Activated T-helper 1 cell treated with anti-CD3 and anti-CD28 coated beads, Interleukin-12 subunit alpha, Interleukin-12 subunit beta, Interleukin-2, Interleukin-4 antibody, amounts not matched to agents 30 ng/mL and 10 ng/mL and 1 ng/mL, durations not matched to agents 14 hours and 24 hours and 36 hours (primary cell): ENCODE data around the gene PRKAR1B. TPM values are rescaled to one million over a fixed set of nuclear protein-coding genes. Genes with fewer than 3 reads are reported as not detected.
A peak's percentile ranks its signal among the peaks of the same experiment; 100 is the strongest.

ENCODE experiments used
- DNase-seq: peaks from one replicate; pipeline ENCODE4 v3.0.0; 2021; ENCODE audit warnings: low spot score
- H3K27ac Mint-ChIP-seq: one replicate; pipeline ENCODE4 v1.8.0; 2021; ENCODE audit warnings: mild to moderate bottlenecking, mixed read lengths
- H3K27me3 Mint-ChIP-seq: one replicate; pipeline ENCODE4 v1.8.0; 2022; ENCODE audit warnings: mild to moderate bottlenecking, moderate library complexity, mixed read lengths; ENCODE audit not compliant: insufficient read depth
- H3K36me3 Mint-ChIP-seq: one replicate; pipeline ENCODE4 v1.8.0; 2021; ENCODE audit warnings: low read depth, mixed read lengths
- H3K4me1 Mint-ChIP-seq: one replicate; pipeline ENCODE4 v1.8.0; 2021; ENCODE audit warnings: low read depth, mixed read lengths
- H3K4me3 Mint-ChIP-seq: one replicate; pipeline ENCODE4 v1.8.0; 2021; ENCODE audit warnings: mild to moderate bottlenecking, moderate library complexity, mixed read lengths
- H3K9me3 Mint-ChIP-seq: one replicate; pipeline ENCODE4 v1.8.0; 2021; ENCODE audit warnings: mixed read lengths
- intact Hi-C: fragments of 100-400 bp; cut with micrococcal nuclease; formaldehyde crosslinking; loops from one replicate; pipeline ENCODE4 v1.15.1; 2024
- total RNA-seq: library from RNA; stranded (reverse); gene quantifications from 2 replicates; pipeline ENCODE4 v1.2.3, GENCODE V29; 2022

Gene PRKAR1B
- total RNA-seq, 1 donor from 2014 or later: 37.8 TPM

DNA sequence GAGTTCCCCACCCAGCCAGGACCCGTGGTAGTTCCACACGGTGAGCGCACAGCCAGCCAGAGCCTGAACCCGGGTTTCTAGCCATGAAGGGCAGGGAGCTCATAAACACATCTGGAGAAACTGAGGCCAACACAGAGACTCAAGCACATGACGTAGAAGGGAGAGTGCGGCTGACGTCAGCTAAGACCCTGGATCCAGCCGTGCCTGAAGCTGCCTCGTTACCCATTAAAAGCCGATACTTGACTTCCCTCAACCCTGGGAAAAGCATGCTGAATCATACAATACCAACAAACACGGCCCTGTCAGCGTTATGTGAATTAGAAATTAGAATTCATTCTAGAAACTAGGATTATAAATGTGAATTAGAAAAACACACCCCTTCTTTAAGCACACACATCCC is 142.3 kb downstream of the PRKAR1B start:
- Mint-ChIP-seq H3K9me3 (peaks cover 31% of the 10 kb centered on the region), H3K27me3 (peaks cover 2% of the 10 kb centered on the region), H3K4me3 (peak overlapping the region; percentile 82), H3K36me3 (peaks cover 40% of the 10 kb centered on the region), H3K27ac (peak overlapping the region; percentile 87), H3K4me1 (peaks cover 35% of the 10 kb centered on the region)
- intact Hi-C loops: loop anchor here (1.0 kb wide), 6 partner anchors 8 to 141 kb away; partner anchors contain the start of gene DNAAF5
- no peak for DNase-seq

GRCh38 chr7:584122-584465 is 143.0 kb downstream of the PRKAR1B start:
- Mint-ChIP-seq H3K27me3 (peaks cover 2% of the 10 kb centered on the region), H3K9me3 (peaks cover 29% of the 10 kb centered on the region), H3K27ac (peak overlapping the region; percentile 87), H3K4me1 (peaks cover 35% of the 10 kb centered on the region), H3K4me3 (peak overlapping the region; percentile 82), H3K36me3 (peaks cover 38% of the 10 kb centered on the region)
- intact Hi-C loops: loop anchor here (1.0 kb wide), 3 partner anchors 17 to 142 kb away; partner anchors contain the start of gene DNAAF5
- DNase-seq: peak; percentile 83

DNA sequence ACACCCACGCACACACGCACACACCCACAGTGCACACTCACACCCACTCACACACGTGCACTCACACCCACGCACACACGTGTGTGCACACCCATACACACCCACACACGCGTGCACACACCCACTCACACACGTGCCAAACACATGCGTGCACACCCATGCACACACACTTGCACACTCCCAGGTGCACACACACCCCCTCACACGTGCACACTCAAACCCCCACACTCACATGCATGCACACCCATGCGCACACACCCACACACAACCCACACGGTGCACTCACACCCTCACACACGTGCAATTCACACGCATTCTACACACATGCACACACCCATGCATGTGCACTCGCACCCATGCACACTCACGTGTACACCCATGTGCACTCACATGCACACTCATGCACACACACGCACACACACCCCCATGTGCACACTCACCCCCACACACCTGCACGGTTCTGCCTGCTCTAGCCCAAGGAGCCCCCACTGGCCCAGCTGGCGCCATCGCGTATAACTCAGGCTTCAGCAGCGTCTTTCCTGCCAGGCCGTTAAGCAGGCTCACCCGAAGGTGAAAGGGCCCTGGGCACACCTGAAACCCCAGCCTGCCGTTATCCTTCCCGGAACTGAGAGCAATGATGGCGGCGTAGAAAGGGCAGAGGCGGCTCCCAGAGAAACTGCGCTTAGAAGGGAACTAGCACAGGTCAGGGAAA is 143.5 kb downstream of the PRKAR1B start:
- Mint-ChIP-seq H3K4me1 (peaks cover 35% of the 10 kb centered on the region), H3K9me3 (peaks cover 23% of the 10 kb centered on the region), H3K36me3 (peaks cover 33% of the 10 kb centered on the region), H3K27ac (peak overlapping the region; percentile 87), H3K27me3 (peaks cover 2% of the 10 kb centered on the region), H3K4me3 (peak overlapping the region; percentile 82)
- intact Hi-C loops: loop anchor here (1.0 kb wide), 3 partner anchors 18 to 143 kb away; partner anchors contain the start of gene DNAAF5
- DNase-seq: no peak

DNA sequence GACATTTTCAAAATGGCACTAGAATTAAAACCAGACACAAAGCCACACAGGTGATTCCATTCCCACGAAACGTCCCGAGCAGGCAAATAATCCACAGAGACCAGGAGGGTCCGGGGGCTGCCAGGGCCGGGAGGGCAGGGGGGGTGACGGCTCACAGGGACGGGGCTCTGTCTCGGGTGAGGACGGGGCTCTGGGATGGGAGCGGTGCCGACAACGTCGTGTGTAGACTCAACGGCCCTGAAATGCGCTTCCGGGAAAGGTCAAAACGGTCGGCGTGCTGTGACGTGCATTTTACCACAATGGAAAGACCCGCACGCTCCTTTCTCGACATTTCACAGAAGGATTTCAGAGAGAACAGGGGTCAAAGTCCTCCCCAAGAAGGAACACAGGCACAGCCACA is 144.2 kb downstream of the PRKAR1B start:
- intact Hi-C loops: no loop called here
- H3K27ac Mint-ChIP-seq: peak overlapping the region; percentile 87
- no peak for DNase-seq
- H3K9me3 Mint-ChIP-seq: peaks cover 18% of the 10 kb centered on the region
- H3K4me3 Mint-ChIP-seq: peak overlapping the region; percentile 82
- H3K27me3 Mint-ChIP-seq: peaks cover 2% of the 10 kb centered on the region
- H3K36me3 Mint-ChIP-seq: peaks cover 28% of the 10 kb centered on the region
- peaks cover 35% of the 10 kb centered on the region for H3K4me1 Mint-ChIP-seq

- peaks cover 2% of the 10 kb centered on the region for H3K27me3 Mint-ChIP-seq
- H3K4me1 Mint-ChIP-seq: peaks cover 35% of the 10 kb centered on the region
- H3K27ac Mint-ChIP-seq: no peak overlapping the region
- intact Hi-C loops: no loop called here
- H3K4me3 Mint-ChIP-seq: peak overlapping the region; percentile 33
- H3K36me3 Mint-ChIP-seq: peaks cover 25% of the 10 kb centered on the region
- H3K9me3 Mint-ChIP-seq: peaks cover 18% of the 10 kb centered on the region
- DNase-seq: no peak
These were observed 144.8 kb downstream of the PRKAR1B start for GRCh38 chr7:582081-582835.

- DNase-seq: no peak
- peaks cover 2% of the 10 kb centered on the region for H3K36me3 Mint-ChIP-seq
These were observed 148.7 kb downstream of the PRKAR1B start for GRCh38 chr7:578386-578785.

GRCh38 chr7:577741-578370 is 149.2 kb downstream of the PRKAR1B start:
- no peaks in the 10 kb centered on the region for H3K27me3 Mint-ChIP-seq
- intact Hi-C loops: no loop called here
- no peak overlapping the region for H3K4me3 Mint-ChIP-seq
- H3K36me3 Mint-ChIP-seq: no peaks in the 10 kb centered on the region
- H3K9me3 Mint-ChIP-seq: no peaks in the 10 kb centered on the region
- no peaks in the 10 kb centered on the region for H3K4me1 Mint-ChIP-seq
- DNase-seq: no peak
- no peak overlapping the region for H3K27ac Mint-ChIP-seq

More at GRCh38 chr7:578386-578785, 148.7 kb downstream of the PRKAR1B start:
- Mint-ChIP-seq H3K9me3 (peaks cover under 1% of the 10 kb centered on the region), H3K4me3 (no peak overlapping the region), H3K27ac (no peak overlapping the region), H3K27me3 (peaks cover 1% of the 10 kb centered on the region), H3K4me1 (peaks cover 3% of the 10 kb centered on the region)
- intact Hi-C loops: no loop called here

- Mint-ChIP-seq H3K36me3 (no peaks in the 10 kb centered on the region), H3K27me3 (no peaks in the 10 kb centered on the region), H3K4me1 (no peaks in the 10 kb centered on the region), H3K4me3 (no peak overlapping the region), H3K9me3 (no peaks in the 10 kb centered on the region), H3K27ac (no peak overlapping the region)
- intact Hi-C loops: no loop called here
- DNase-seq: no peak
These were observed 149.8 kb downstream of the PRKAR1B start for GRCh38 chr7:577278-577665.

DNA sequence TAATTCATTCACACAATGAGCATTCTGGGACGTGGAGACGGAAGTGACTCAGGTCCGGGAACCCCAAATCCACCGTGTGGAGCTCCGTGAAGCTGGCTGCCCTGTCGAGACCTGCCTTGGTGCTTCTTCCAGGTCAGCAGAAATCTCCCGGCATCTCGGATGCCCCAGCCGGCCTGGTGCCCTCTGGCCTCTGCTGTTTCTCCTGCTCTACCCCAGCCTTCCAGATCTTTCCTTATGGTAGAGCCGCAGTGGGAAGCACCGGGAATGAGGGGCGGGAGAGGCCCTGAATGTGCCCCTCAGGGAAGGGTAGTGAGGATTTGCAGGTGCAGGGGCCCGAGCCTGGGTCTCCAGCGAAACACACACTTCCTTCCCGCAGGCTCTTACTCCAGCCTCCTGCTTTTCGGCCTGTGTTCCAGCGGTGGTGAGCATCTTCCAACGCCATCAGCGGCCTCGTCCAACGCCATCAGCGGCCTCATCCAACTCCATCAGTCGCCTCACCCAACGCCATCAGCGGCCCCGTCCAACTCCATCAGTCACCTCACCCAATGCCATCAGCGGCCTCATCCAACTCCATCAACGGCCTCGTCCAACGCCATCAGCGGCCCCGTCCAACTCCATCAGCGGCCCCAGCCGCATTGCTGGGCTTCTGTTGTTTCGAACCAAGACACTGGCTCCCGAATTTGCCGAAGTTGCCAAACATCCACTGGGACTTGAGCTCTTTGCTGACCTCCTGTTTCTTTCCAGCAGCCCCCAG is 150.4 kb downstream of the PRKAR1B start:
- DNase-seq: no peak
- intact Hi-C loops: no loop called here

GRCh38 chr7:575425-576366 is 151.4 kb downstream of the PRKAR1B start:
- H3K27ac Mint-ChIP-seq: no peak overlapping the region
- DNase-seq: no peak
- no peaks in the 10 kb centered on the region for H3K27me3 Mint-ChIP-seq
- intact Hi-C loops: no loop called here
- H3K36me3 Mint-ChIP-seq: no peaks in the 10 kb centered on the region
- no peaks in the 10 kb centered on the region for H3K9me3 Mint-ChIP-seq
- no peaks in the 10 kb centered on the region for H3K4me1 Mint-ChIP-seq
- H3K4me3 Mint-ChIP-seq: no peak overlapping the region

More for the DNA sequence above, 150.4 kb downstream of the PRKAR1B start:
- Mint-ChIP-seq H3K9me3 (no peaks in the 10 kb centered on the region), H3K4me1 (no peaks in the 10 kb centered on the region), H3K4me3 (no peak overlapping the region), H3K36me3 (no peaks in the 10 kb centered on the region), H3K27me3 (no peaks in the 10 kb centered on the region), H3K27ac (no peak overlapping the region)

GRCh38 chr7:574661-575395 is 152.3 kb downstream of the PRKAR1B start:
- Mint-ChIP-seq H3K9me3 (no peaks in the 10 kb centered on the region), H3K27ac (no peak overlapping the region), H3K4me1 (no peaks in the 10 kb centered on the region), H3K27me3 (no peaks in the 10 kb centered on the region), H3K36me3 (no peaks in the 10 kb centered on the region), H3K4me3 (no peak overlapping the region)
- intact Hi-C loops: no loop called here
- DNase-seq: no peak
